ENCODE measurements around the gene HOMER2.
"Not testable (repeated sequence)": the region's sequence is repeated elsewhere in the genome, so short reads cannot be mapped to it uniquely, and the experiment has no call there.

The HOMER2 gene

GRCh38 chr15:82923744-82924143 is 28.8 kb downstream of the HOMER2 start:
- DNase-seq, result no peak

- DNase-seq, result no peak
These were observed 29.8 kb downstream of the HOMER2 start for GRCh38 chr15:82922737-82923136.

- no peak for DNase-seq
These were observed 30.6 kb downstream of the HOMER2 start for GRCh38 chr15:82921939-82922338.

- no peak for DNase-seq
These were observed 31.3 kb downstream of the HOMER2 start for GRCh38 chr15:82921242-82921641.

- DNase-seq, result no peak
These were observed 33.2 kb downstream of the HOMER2 start for GRCh38 chr15:82919231-82919886.

GRCh38 chr15:82918607-82919230 is 33.8 kb downstream of the HOMER2 start:
- no peak for DNase-seq

GRCh38 chr15:82918162-82918561 is 34.4 kb downstream of the HOMER2 start:
- no peak for DNase-seq

- DNase-seq, result no peak
These were observed 35.3 kb downstream of the HOMER2 start for GRCh38 chr15:82917249-82917648.

GRCh38 chr15:82916161-82916952 is 36.2 kb downstream of the HOMER2 start:
- no peak for DNase-seq

- no peak for DNase-seq
These were observed 38.1 kb downstream of the HOMER2 start for GRCh38 chr15:82914396-82914795.

- no peak for DNase-seq
These were observed 41.1 kb downstream of the HOMER2 start for GRCh38 chr15:82911458-82911857.

- DNase-seq, result no peak
These were observed 41.8 kb downstream of the HOMER2 start for GRCh38 chr15:82910721-82911120.

GRCh38 chr15:82909080-82909815 is 43.3 kb downstream of the HOMER2 start:
- DNase-seq, result no peak

GRCh38 chr15:82907350-82907749 is 45.2 kb downstream of the HOMER2 start:
- no peak for DNase-seq

GRCh38 chr15:82904574-82904973 is 47.9 kb downstream of the HOMER2 start:
- no peak for DNase-seq

GRCh38 chr15:82903511-82903910 is 49.0 kb downstream of the HOMER2 start:
- no peak for DNase-seq

- no peak for DNase-seq
These were observed 51.3 kb downstream of the HOMER2 start for GRCh38 chr15:82901114-82901805.

- DNase-seq, result no peak
These were observed 51.9 kb downstream of the HOMER2 start for GRCh38 chr15:82900511-82901060.

- DNase-seq, result no peak
These were observed 53.6 kb downstream of the HOMER2 start for GRCh38 chr15:82898961-82899360.

- no peak for DNase-seq
These were observed 56.5 kb downstream of the HOMER2 start for GRCh38 chr15:82895983-82896382.

GRCh38 chr15:82894971-82895520 is 57.5 kb downstream of the HOMER2 start:
- DNase-seq, result no peak

- DNase-seq, result not testable (repeated sequence)
These were observed 59.0 kb downstream of the HOMER2 start for GRCh38 chr15:82893473-82893872.
